Measurements from ENCODE around the gene PPRC1. TPM values are rescaled to one million over a fixed set of nuclear protein-coding genes. Genes with fewer than 3 reads are reported as not detected.
A peak's percentile ranks its signal among the peaks of the same experiment; 100 is the strongest.

The PPRC1 gene
- total RNA-seq, 1 donor from 2014 or later: 62.6 TPM

- no peaks in the 10 kb centered on the region for H3K9me3 Mint-ChIP-seq
- H3K27ac Mint-ChIP-seq: peak overlapping the region; percentile 95
- H3K4me1 Mint-ChIP-seq: peaks cover 64% of the 10 kb centered on the region
- H3K36me3 Mint-ChIP-seq: no peaks in the 10 kb centered on the region
- DNase-seq (ENCODE audit: low spot score in 2 of 2, unreplicated experiment in 2 of 2): peak in 1 of 2 experiments; percentile 56
- TF ChIP-seq CTCF (IDR thresholded peaks at IDR 0.05; ENCODE audit: unreplicated experiment): no peak
- H3K27me3 Mint-ChIP-seq (ENCODE audit: low read depth): no peaks in the 10 kb centered on the region
- peak overlapping the region; percentile 84 for H3K4me3 Mint-ChIP-seq
Measured at GRCh38 chr10:102119417-102120141, 13.3 kb upstream of the PPRC1 start.

GRCh38 chr10:102120142-102120990, 12.5 kb upstream of the PPRC1 start, which contains the start of gene LDB1:
TSS of gene LDB1 (minus strand) at chr10:102120368. CDS start at chr10:102120110, 258 bp downstream.
- Mint-ChIP-seq H3K4me3 (peak within 1 kb of the TSS; percentile 84), H3K36me3 (no peaks in the 10 kb centered on the region), H3K4me1 (peaks cover 58% of the 10 kb centered on the region), H3K9me3 (no peaks in the 10 kb centered on the region), H3K27ac (peak within 1 kb of the TSS; percentile 96), H3K27me3 (ENCODE audit: low read depth) (no peaks in the 10 kb centered on the region)
- no peak for TF ChIP-seq CTCF (IDR thresholded peaks at IDR 0.05; ENCODE audit: unreplicated experiment)
- peak; percentile 67 to 84 for DNase-seq (ENCODE audit: low spot score in 2 of 2, unreplicated experiment in 2 of 2)

GRCh38 chr10:102120991-102121738, 11.7 kb upstream of the PPRC1 start:
- Mint-ChIP-seq H3K4me1 (peaks cover 50% of the 10 kb centered on the region), H3K27me3 (ENCODE audit: low read depth) (no peaks in the 10 kb centered on the region), H3K36me3 (no peaks in the 10 kb centered on the region), H3K27ac (peak overlapping the region; percentile 96), H3K9me3 (no peaks in the 10 kb centered on the region), H3K4me3 (peak overlapping the region; percentile 82)
- TF ChIP-seq CTCF (IDR thresholded peaks at IDR 0.05; ENCODE audit: unreplicated experiment): no peak
- DNase-seq (ENCODE audit: low spot score in 2 of 2, unreplicated experiment in 2 of 2): peak in 1 of 2 experiments; percentile 56

- no peaks in the 10 kb centered on the region for H3K9me3 Mint-ChIP-seq
- no peaks in the 10 kb centered on the region for H3K36me3 Mint-ChIP-seq
- peak overlapping the region; percentile 96 for H3K27ac Mint-ChIP-seq
- peak overlapping the region; percentile 82 for H3K4me3 Mint-ChIP-seq
- no peak for DNase-seq (ENCODE audit: low spot score in 2 of 2, unreplicated experiment in 2 of 2)
- H3K4me1 Mint-ChIP-seq: peaks cover 44% of the 10 kb centered on the region
- no peak for TF ChIP-seq CTCF (IDR thresholded peaks at IDR 0.05; ENCODE audit: unreplicated experiment)
- no peaks in the 10 kb centered on the region for H3K27me3 Mint-ChIP-seq (ENCODE audit: low read depth)
Measured at GRCh38 chr10:102121739-102122372, 11.0 kb upstream of the PPRC1 start.

- Mint-ChIP-seq H3K9me3 (no peaks in the 10 kb centered on the region), H3K27me3 (ENCODE audit: low read depth) (no peaks in the 10 kb centered on the region), H3K36me3 (no peaks in the 10 kb centered on the region), H3K4me3 (no peak overlapping the region), H3K4me1 (peaks cover 39% of the 10 kb centered on the region), H3K27ac (peak overlapping the region; percentile 78)
- DNase-seq (ENCODE audit: low spot score in 2 of 2, unreplicated experiment in 2 of 2): no peak
- TF ChIP-seq CTCF (IDR thresholded peaks at IDR 0.05; ENCODE audit: unreplicated experiment): no peak
Measured at GRCh38 chr10:102122450-102122849, 10.4 kb upstream of the PPRC1 start.
